Vagina (tissue), 2 donors: ENCODE measurements around the gene MYLK. TPM values are rescaled to one million over a fixed set of nuclear protein-coding genes. Genes with fewer than 3 reads are reported as not detected.

Source experiments
- DNase-seq, 2 donors: peaks; one replicate each; pipeline ENCODE4 v3.0.0-alpha.2; 2017; ENCODE audit errors: extremely low spot score in 2 of 2
- H3K27ac ChIP-seq: fragments of 200-600 bp; sonication (generic); one replicate; pipeline ENCODE4 v1.5.1; 2019
- H3K27me3 ChIP-seq: fragments of 200-600 bp; sonication (generic); one replicate; pipeline ENCODE4 v1.5.1; 2019
- H3K36me3 ChIP-seq, 2 donors: fragments of 200-600 bp; sonication (generic); one replicate each; pipeline ENCODE4 v1.5.1; 2017 to 2019
- H3K4me1 ChIP-seq: fragments of 200-600 bp; sonication (generic); one replicate; pipeline ENCODE4 v1.5.1; 2019
- H3K4me3 ChIP-seq, 2 donors: fragments of 200-600 bp; sonication (generic); 1 replicate in 1 of 2; 2 replicates in 1 of 2; pipeline ENCODE4 v1.5.1; 2016 to 2019
- H3K9me3 ChIP-seq: fragments of 200-600 bp; sonication (generic); one replicate; pipeline ENCODE4 v1.5.1; 2019
- POLR2A ChIP-seq, 2 donors: fragments of 450-650 bp; IDR thresholded peaks; one replicate each; pipeline ENCODE4 v1.6.1; 2017; ENCODE audit warnings: antibody characterized with exemption in 2 of 2, mild to moderate bottlenecking in 2 of 2, moderate library complexity in 2 of 2
- POLR2AphosphoS5 ChIP-seq, 2 donors: sonication (generic); formaldehyde crosslinking; IDR thresholded peaks; one replicate each; pipeline ENCODE4 v1.9.0; 2017; ENCODE audit warnings: antibody characterized with exemption in 2 of 2, mild to moderate bottlenecking in 2 of 2, low read depth in 1 of 2; ENCODE audit not compliant: insufficient read depth in 1 of 2
- intact Hi-C: fragments of 100-400 bp; cut with DNase I; formaldehyde crosslinking; loops from one replicate; pipeline ENCODE4 v1.15.1; 2023
- total RNA-seq: library from RNA; depleted of rRNA; stranded (reverse); fragments of >200 nt; gene quantifications from one replicate; pipeline ENCODE4 v1.2.3, GENCODE V29; 2016
- TF ChIP-seq, protein P1 (sequence below), 3 experiments: fragments of 450-650 bp in 2 of 3; fragments of 200-600 bp in 1 of 3; sonication (generic) in 1 of 3; IDR thresholded peaks; one replicate each; pipeline ENCODE4 v1.5.1; 2017 to 2019; ENCODE audit warnings: antibody characterized with exemption in 3 of 3, mild to moderate bottlenecking in 2 of 3, moderate library complexity in 2 of 3

The MYLK gene
- total RNA-seq, 1 donor from 2014 or later: 352 TPM

DNA sequence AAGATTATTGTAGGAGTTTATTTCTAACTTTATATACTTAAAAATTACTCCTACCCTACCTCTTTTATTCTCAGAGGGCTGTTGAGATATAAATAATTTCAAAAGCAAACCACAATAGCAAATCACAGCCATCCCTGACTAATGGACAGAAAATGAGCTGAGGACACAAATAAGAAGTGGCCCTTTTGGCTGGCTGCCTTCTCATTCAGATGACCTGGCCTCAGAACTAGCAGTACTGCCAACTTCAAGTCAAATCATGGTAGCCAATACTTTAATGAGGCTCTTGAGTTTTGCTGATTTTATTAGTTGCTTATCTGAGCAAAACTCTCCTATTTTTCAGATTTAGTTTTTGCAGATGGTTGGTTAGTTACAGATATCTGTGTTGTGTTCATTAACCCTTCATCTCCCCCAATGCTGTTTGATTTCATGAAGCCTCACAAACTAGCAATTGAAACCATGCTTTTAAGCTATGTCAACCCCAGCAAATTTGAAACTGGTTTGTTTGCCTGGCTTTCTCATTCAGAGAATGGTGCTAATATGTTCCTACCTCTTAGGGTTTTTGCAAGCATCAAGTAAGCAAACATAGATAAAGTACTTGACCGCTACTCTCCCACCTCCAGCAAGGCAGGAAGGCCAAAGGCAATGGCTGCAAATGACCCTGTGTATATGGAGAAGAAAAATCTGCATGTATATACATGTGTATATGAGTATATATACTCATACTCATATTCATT is 225.8 kb downstream of the MYLK start:
- DNase-seq: no peak
- H3K4me1 ChIP-seq: peaks cover 95% of the 10 kb centered on the region
- no peak overlapping the region for H3K4me3 ChIP-seq
- no peaks in the 10 kb centered on the region for H3K27me3 ChIP-seq
- peak overlapping the region; percentile 86 for H3K27ac ChIP-seq
- TF ChIP-seq POLR2AphosphoS5 (IDR thresholded peaks at IDR 0.05; ENCODE audit: insufficient read depth in 1 of 2, low read depth in 1 of 2) (peak in 1 of 2 donors; percentile 73), POLR2A (IDR thresholded peaks at IDR 0.05) (no peak)
- TF ChIP-seq, protein P1, sequence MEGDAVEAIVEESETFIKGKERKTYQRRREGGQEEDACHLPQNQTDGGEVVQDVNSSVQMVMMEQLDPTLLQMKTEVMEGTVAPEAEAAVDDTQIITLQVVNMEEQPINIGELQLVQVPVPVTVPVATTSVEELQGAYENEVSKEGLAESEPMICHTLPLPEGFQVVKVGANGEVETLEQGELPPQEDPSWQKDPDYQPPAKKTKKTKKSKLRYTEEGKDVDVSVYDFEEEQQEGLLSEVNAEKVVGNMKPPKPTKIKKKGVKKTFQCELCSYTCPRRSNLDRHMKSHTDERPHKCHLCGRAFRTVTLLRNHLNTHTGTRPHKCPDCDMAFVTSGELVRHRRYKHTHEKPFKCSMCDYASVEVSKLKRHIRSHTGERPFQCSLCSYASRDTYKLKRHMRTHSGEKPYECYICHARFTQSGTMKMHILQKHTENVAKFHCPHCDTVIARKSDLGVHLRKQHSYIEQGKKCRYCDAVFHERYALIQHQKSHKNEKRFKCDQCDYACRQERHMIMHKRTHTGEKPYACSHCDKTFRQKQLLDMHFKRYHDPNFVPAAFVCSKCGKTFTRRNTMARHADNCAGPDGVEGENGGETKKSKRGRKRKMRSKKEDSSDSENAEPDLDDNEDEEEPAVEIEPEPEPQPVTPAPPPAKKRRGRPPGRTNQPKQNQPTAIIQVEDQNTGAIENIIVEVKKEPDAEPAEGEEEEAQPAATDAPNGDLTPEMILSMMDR (IDR thresholded peaks at IDR 0.05): no peak
- H3K9me3 ChIP-seq: no peaks in the 10 kb centered on the region
- H3K36me3 ChIP-seq: no peaks in the 10 kb centered on the region
- intact Hi-C loops: loop anchor here (5.0 kb wide), 1 partner anchor 34 kb away; no protein-coding TSS in a partner anchor

DNA sequence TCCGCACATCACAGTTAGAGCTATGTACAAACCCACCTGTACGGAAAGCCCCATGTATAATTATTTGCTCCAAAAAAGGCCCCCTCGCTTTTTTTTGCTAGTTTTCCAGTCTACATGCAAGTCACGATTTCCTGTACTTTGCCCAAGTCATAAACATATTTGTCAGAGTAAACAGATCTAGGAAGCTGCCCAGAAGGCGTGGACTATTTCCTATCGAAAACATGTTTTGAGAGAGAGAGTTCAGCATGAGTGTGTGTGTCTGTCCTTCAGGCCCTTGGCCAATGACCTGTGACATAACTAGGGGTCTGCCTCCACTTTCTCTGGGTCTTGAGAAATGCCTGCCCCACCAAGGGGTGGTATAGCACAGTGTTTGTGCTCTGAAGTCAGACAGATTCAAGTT is 226.6 kb downstream of the MYLK start:
- no peak for TF ChIP-seq POLR2A (IDR thresholded peaks at IDR 0.05)
- TF ChIP-seq, protein P1 (IDR thresholded peaks at IDR 0.05): no peak
- TF ChIP-seq POLR2AphosphoS5 (IDR thresholded peaks at IDR 0.05; ENCODE audit: insufficient read depth in 1 of 2, low read depth in 1 of 2): no peak
- no peak for DNase-seq
- H3K27ac ChIP-seq: peak overlapping the region; percentile 86
- no peaks in the 10 kb centered on the region for H3K27me3 ChIP-seq
- H3K9me3 ChIP-seq: no peaks in the 10 kb centered on the region
- H3K4me1 ChIP-seq: peaks cover 100% of the 10 kb centered on the region
- intact Hi-C loops: loop anchor here (5.0 kb wide), 1 partner anchor 35 kb away; no protein-coding TSS in a partner anchor
- no peak overlapping the region for H3K4me3 ChIP-seq
- no peaks in the 10 kb centered on the region for H3K36me3 ChIP-seq

DNA sequence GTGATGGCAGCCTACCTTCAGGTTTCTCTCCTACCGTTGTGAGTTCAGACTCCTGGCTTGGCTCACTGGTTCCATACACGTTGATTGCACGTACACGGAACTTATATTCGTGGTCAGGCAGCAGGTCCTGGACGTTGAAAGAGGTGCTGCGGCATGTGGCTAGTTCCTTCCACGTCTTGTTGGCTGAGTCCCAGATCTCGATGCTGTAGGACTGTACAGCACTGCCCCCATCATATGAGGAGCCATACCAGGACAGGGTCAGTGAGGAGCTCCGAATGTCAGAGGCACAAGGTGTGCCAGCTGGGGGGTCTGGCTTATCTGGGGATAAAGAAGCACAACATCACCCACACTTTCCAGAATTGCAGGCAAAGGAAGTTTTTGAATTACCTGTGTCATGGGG is 227.0 kb downstream of the MYLK start:
- Histone ChIP-seq H3K36me3 (no peaks in the 10 kb centered on the region), H3K4me1 (peaks cover 98% of the 10 kb centered on the region)
- intact Hi-C loops: loop anchor here (5.0 kb wide), 1 partner anchor 35 kb away; no protein-coding TSS in a partner anchor

DNA sequence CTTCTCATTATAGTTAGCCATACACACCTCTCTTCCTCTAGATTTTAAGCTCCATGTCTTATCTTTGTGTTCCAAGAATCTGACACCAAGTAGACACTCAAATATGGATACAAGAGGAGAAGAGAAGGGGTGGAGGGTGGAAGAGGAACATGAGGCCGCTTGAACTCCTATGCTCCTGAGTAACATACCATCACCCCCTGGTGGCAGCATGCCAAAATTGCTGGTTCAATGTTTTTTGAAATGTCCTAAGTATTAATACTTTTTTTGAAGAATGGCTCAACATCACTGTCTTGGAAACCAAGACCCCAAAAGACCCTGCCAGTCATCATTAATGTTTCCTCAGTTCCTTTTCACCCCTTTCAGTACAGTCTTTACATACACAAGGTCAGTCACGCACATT is 227.4 kb downstream of the MYLK start:
- H3K36me3 ChIP-seq: no peaks in the 10 kb centered on the region
- H3K27me3 ChIP-seq: no peaks in the 10 kb centered on the region
- no peak for DNase-seq
- H3K4me1 ChIP-seq: peaks cover 94% of the 10 kb centered on the region
- TF ChIP-seq POLR2AphosphoS5 (IDR thresholded peaks at IDR 0.05; ENCODE audit: insufficient read depth in 1 of 2, low read depth in 1 of 2): no peak
- H3K4me3 ChIP-seq: no peak overlapping the region
- H3K9me3 ChIP-seq: no peaks in the 10 kb centered on the region
- intact Hi-C loops: loop anchor here (5.0 kb wide), 1 partner anchor 36 kb away; no protein-coding TSS in a partner anchor
- peak overlapping the region; percentile 86 for H3K27ac ChIP-seq

More for the DNA sequence above, 227.0 kb downstream of the MYLK start:
- Histone ChIP-seq H3K4me3 (no peak overlapping the region), H3K9me3 (no peaks in the 10 kb centered on the region), H3K27me3 (no peaks in the 10 kb centered on the region), H3K27ac (peak overlapping the region; percentile 86)
- DNase-seq: no peak
- TF ChIP-seq POLR2AphosphoS5 (IDR thresholded peaks at IDR 0.05; ENCODE audit: insufficient read depth in 1 of 2, low read depth in 1 of 2): no peak
- TF ChIP-seq POLR2A (IDR thresholded peaks at IDR 0.05): no peak
- TF ChIP-seq, protein P1 (IDR thresholded peaks at IDR 0.05): no peak

DNA sequence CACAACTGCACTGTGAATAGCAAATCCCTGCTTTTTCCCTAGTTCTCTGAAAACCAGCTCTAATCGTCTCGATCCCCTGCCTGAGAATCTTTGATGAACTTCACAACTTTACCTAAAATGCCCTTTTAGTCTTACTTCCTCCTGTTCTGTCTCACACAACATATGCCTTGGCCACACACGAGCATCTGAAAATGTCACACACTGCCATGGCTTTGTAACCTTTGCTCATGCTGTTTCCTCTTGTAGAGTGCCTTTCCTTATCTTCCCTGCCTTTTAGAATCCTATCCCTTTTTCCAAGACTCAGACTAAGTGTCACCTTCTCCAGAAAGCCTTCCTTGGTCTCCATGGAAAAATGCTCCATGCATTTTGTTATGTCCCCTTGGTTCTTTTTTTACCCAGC is 227.9 kb downstream of the MYLK start:
- no peaks in the 10 kb centered on the region for H3K9me3 ChIP-seq
- H3K27ac ChIP-seq: peak overlapping the region; percentile 86
- no peak for DNase-seq
- intact Hi-C loops: loop anchor here (5.0 kb wide), 1 partner anchor 36 kb away; no protein-coding TSS in a partner anchor
- no peaks in the 10 kb centered on the region for H3K36me3 ChIP-seq
- TF ChIP-seq, protein P1 (IDR thresholded peaks at IDR 0.05): no peak
- TF ChIP-seq POLR2A (IDR thresholded peaks at IDR 0.05) (no peak), POLR2AphosphoS5 (IDR thresholded peaks at IDR 0.05; ENCODE audit: insufficient read depth in 1 of 2, low read depth in 1 of 2) (no peak)
- H3K4me3 ChIP-seq: no peak overlapping the region
- H3K4me1 ChIP-seq: peaks cover 90% of the 10 kb centered on the region
- H3K27me3 ChIP-seq: no peaks in the 10 kb centered on the region
